HEK293 (cell line): ENCODE results near the gene PDGFC.

Experiments
- CTCF ChIA-PET: fragments of 350-600 bp; formaldehyde crosslinking; extraction: SDS; loops from one replicate; lab custom pipeline; 2021; ENCODE audit warnings: antibody characterized with exemption; lab: Yijun Ruan, JAX
- POLR2A ChIA-PET: fragments of 300-600 bp; formaldehyde crosslinking; extraction: SDS; loops from one replicate; lab custom pipeline; 2020; ENCODE audit warnings: antibody characterized with exemption, inconsistent platforms; lab: Yijun Ruan, JAX
- H3K27ac ChIP-seq: fragments of 200-500 bp; sonication (Bioruptor generic); 2 replicates; pipeline ENCODE4 v1.5.1; 2014; ENCODE audit warnings: low read depth, low read length, control low read depth, inconsistent platforms; ENCODE audit errors: extremely low read depth
- H3K36me3 ChIP-seq, 2 experiments: fragments of 200-500 bp in 1 of 2; sonication (Bioruptor generic) in 1 of 2; 1 replicate in 1 of 2; 2 replicates in 1 of 2; pipeline ENCODE4 v1.5.1; 2014 to 2017; ENCODE audit warnings: inconsistent platforms in 2 of 2, low read length in 2 of 2; ENCODE audit not compliant: control insufficient read depth in 2 of 2, insufficient read depth in 1 of 2
- H3K4me1 ChIP-seq: fragments of 200-500 bp; sonication (Bioruptor generic); 2 replicates; pipeline ENCODE4 v1.5.1; 2014; ENCODE audit warnings: mild to moderate bottlenecking, low read length, inconsistent platforms; ENCODE audit not compliant: control insufficient read depth, insufficient read depth
- H3K4me3 ChIP-seq: 2 replicates; pipeline ENCODE4 v1.5.1; 2011; ENCODE audit warnings: low read depth, mild to moderate bottlenecking, control low read depth, low read length, moderate library complexity
- H3K9me3 ChIP-seq: fragments of 200-500 bp; sonication (Bioruptor generic); 2 replicates; pipeline ENCODE4 v1.5.1; 2014; ENCODE audit warnings: low read depth, low read length, inconsistent platforms; ENCODE audit not compliant: control insufficient read depth, insufficient read depth
- CTCF ChIP-seq: fragments of 450-650 bp; formaldehyde crosslinking; IDR thresholded peaks from 2 replicates; pipeline ENCODE4 v1.5.1; 2016; ENCODE audit warnings: missing biosample characterization, missing genetic modification characterization
- EGR2 ChIP-seq: fragments of 450-650 bp; formaldehyde crosslinking; IDR thresholded peaks from 2 replicates; pipeline ENCODE4 v1.5.1; 2016; ENCODE audit warnings: low read depth, missing biosample characterization, missing genetic modification characterization
- GLI2 ChIP-seq: fragments of 450-650 bp; formaldehyde crosslinking; IDR thresholded peaks from 2 replicates; pipeline ENCODE4; 2017; ENCODE audit warnings: missing biosample characterization, missing genetic modification characterization, low read depth, borderline replicate concordance
- IKZF3 ChIP-seq: fragments of 450-650 bp; IDR thresholded peaks from 2 replicates; pipeline ENCODE4 v1.5.0; 2018; ENCODE audit warnings: missing biosample characterization, mild to moderate bottlenecking, missing genetic modification characterization, moderate library complexity
- KLF17 ChIP-seq: fragments of 450-650 bp; formaldehyde crosslinking; IDR thresholded peaks from 2 replicates; pipeline ENCODE4 v1.5.1; 2016; ENCODE audit warnings: missing biosample characterization, missing genetic modification characterization
- PBX3 ChIP-seq: sonication (generic); formaldehyde crosslinking; IDR thresholded peaks from 2 replicates; pipeline ENCODE4 v1.8.1; 2022; ENCODE audit warnings: mild to moderate bottlenecking, moderate library complexity, missing genetic modification reagents
- REPIN1 ChIP-seq: fragments of 450-650 bp; formaldehyde crosslinking; IDR thresholded peaks from 2 replicates; pipeline ENCODE4 v1.5.1; 2017; ENCODE audit warnings: missing biosample characterization, missing genetic modification characterization, low read depth
- ZBTB1 ChIP-seq: fragments of 450-650 bp; formaldehyde crosslinking; IDR thresholded peaks from 2 replicates; pipeline ENCODE4 v1.5.1; 2016; ENCODE audit warnings: missing biosample characterization, missing genetic modification characterization
- ZBTB11 ChIP-seq: fragments of 450-650 bp; formaldehyde crosslinking; conservative IDR thresholded peaks from 2 replicates; pipeline ENCODE4 v1.5.1; 2016; ENCODE audit warnings: low read depth, missing biosample characterization, missing genetic modification characterization
- ZBTB8A ChIP-seq: fragments of 450-650 bp; formaldehyde crosslinking; IDR thresholded peaks from 2 replicates; pipeline ENCODE4 v1.5.1; 2016; ENCODE audit warnings: missing biosample characterization, missing genetic modification characterization
- ZNF121 ChIP-seq: fragments of 450-650 bp; formaldehyde crosslinking; IDR thresholded peaks from 2 replicates; pipeline ENCODE4 v1.5.1; 2016; ENCODE audit warnings: missing biosample characterization, missing genetic modification characterization
- ZNF148 ChIP-seq: fragments of 450-650 bp; formaldehyde crosslinking; IDR thresholded peaks from 2 replicates; pipeline ENCODE4 v1.5.0; 2017; ENCODE audit warnings: missing biosample characterization, missing genetic modification characterization, borderline replicate concordance
- ZNF175 ChIP-seq: fragments of 450-650 bp; formaldehyde crosslinking; IDR thresholded peaks from 2 replicates; pipeline ENCODE4 v1.5.1; 2016; ENCODE audit warnings: missing biosample characterization, missing genetic modification characterization
- ZNF19 ChIP-seq: fragments of 450-650 bp; formaldehyde crosslinking; IDR thresholded peaks from 2 replicates; pipeline ENCODE4; 2016; ENCODE audit warnings: missing biosample characterization, missing genetic modification characterization, low read depth
- ZNF2 ChIP-seq: fragments of 450-650 bp; formaldehyde crosslinking; IDR thresholded peaks from 2 replicates; pipeline ENCODE4 v1.5.1; 2016; ENCODE audit warnings: missing biosample characterization, missing genetic modification characterization
- ZNF214 ChIP-seq: fragments of 450-650 bp; formaldehyde crosslinking; IDR thresholded peaks from 2 replicates; pipeline ENCODE4 v1.5.1; 2017; ENCODE audit warnings: missing biosample characterization, mild to moderate bottlenecking, missing genetic modification characterization, borderline replicate concordance
- ZNF366 ChIP-seq: fragments of 450-650 bp; formaldehyde crosslinking; conservative IDR thresholded peaks from 2 replicates; pipeline ENCODE4 v1.5.1; 2016; ENCODE audit warnings: missing biosample characterization, missing genetic modification characterization
- ZNF510 ChIP-seq: fragments of 450-650 bp; formaldehyde crosslinking; IDR thresholded peaks from 2 replicates; pipeline ENCODE4 v1.5.1; 2018; ENCODE audit warnings: mild to moderate bottlenecking, missing genetic modification characterization, missing biosample characterization; ENCODE audit not compliant: insufficient replicate concordance
- ZNF776 ChIP-seq: fragments of 450-650 bp; formaldehyde crosslinking; IDR thresholded peaks from 2 replicates; pipeline ENCODE4 v1.5.0; 2017; ENCODE audit warnings: missing biosample characterization, missing genetic modification characterization, borderline replicate concordance
- ZNF777 ChIP-seq: fragments of 450-650 bp; formaldehyde crosslinking; IDR thresholded peaks from 2 replicates; pipeline ENCODE4 v1.5.1; 2017; ENCODE audit warnings: missing biosample characterization, missing genetic modification characterization, borderline replicate concordance

Gene PDGFC

GRCh38 chr4:156941940-156942548, 29.6 kb downstream of the PDGFC start (continued):
- TF ChIP-seq IKZF3 (tag by site-specific recombination): peak; percentile 50; the same call in 1 of the 2 replicates
- TF ChIP-seq, all 188 proteins: peak for 16

GRCh38 chr4:156939801-156940200, 31.8 kb downstream of the PDGFC start:
- Histone ChIP-seq H3K4me1 (peaks cover 19% of the 10 kb centered on the region), H3K4me3 (no peak overlapping the region), H3K27ac (no peak overlapping the region), H3K9me3 (no peaks in the 10 kb centered on the region), H3K36me3 (no peaks in the 10 kb centered on the region)
- TF ChIP-seq ZNF148 (no peak), EGR2 (tag by site-specific recombination) (no peak), GLI2 (no peak), ZBTB1 (tag by site-specific recombination) (no peak), ZNF175 (tag by site-specific recombination) (no peak), ZNF510 (no peak), REPIN1 (tag by site-specific recombination) (no peak), ZNF2 (tag by site-specific recombination) (no peak), ZNF121 (tag by site-specific recombination) (no peak), ZNF19 (tag by site-specific recombination) (no peak), ZBTB11 (no peak), ZNF776 (tag by site-specific recombination) (no peak), CTCF (tag by site-specific recombination) (no peak), ZNF777 (no peak), KLF17 (tag by site-specific recombination) (no peak), PBX3 (CRISPR knock-in tag) (no peak), ZNF214 (tag by site-specific recombination) (no peak), ZBTB8A (tag by site-specific recombination) (no peak), ZNF366 (tag by site-specific recombination) (no peak)
- CTCF ChIA-PET: interaction anchor here (0.6 kb wide), 1 partner anchor 8 kb away, joined by 3 read pairs; no protein-coding TSS in a partner anchor
- POLR2A ChIA-PET: no interaction called here
